OCI-LY7 (cell line): ENCODE results near the gene NVL. TPM values are rescaled to one million over a fixed set of nuclear protein-coding genes. Genes with fewer than 3 reads are reported as not detected.

Source experiments
- BruUV-seq: library from RNA; stranded (reverse); fragments of 400-500 nt; replicated peaks from 2 replicates; lab custom pipeline; 2021; lab: Mats Ljungman, UMichigan
- CTCF ChIA-PET: fragments of 300-600 bp; sonication (Branson Sonifier 250); formaldehyde crosslinking; loops from one replicate; lab custom pipeline; 2022; ENCODE audit warnings: antibody characterized with exemption; ENCODE audit not compliant: unreplicated experiment; lab: Charles Lee
- POLR2A ChIA-PET: fragments of 300-600 bp; sonication (Branson Sonifier 250); formaldehyde crosslinking; loops from one replicate; lab custom pipeline; 2022; ENCODE audit warnings: antibody characterized with exemption; lab: Charles Lee
- DNase-seq: peaks from one replicate; pipeline ENCODE4 v3.0.0-alpha.2; 2015; ENCODE audit warnings: low spot score
- H2AFZ ChIP-seq: fragments of 200-600 bp; sonication (generic), shearing (Covaris generic); 2 replicates; pipeline ENCODE4 v1.6.1; 2014; ENCODE audit warnings: mild to moderate bottlenecking, antibody characterized with exemption, low read length, moderate library complexity
- H3K27ac ChIP-seq: fragments of 200-600 bp; sonication (generic); 2 replicates; pipeline ENCODE4 v1.5.1; 2014; ENCODE audit warnings: mixed run types, low read depth, mild to moderate bottlenecking, moderate library complexity, low read length, inconsistent platforms; ENCODE audit not compliant: poor library complexity, severe bottlenecking
- H3K36me3 ChIP-seq: fragments of 200-600 bp; sonication (generic); 2 replicates; pipeline ENCODE4 v1.6.1; 2014; ENCODE audit warnings: mild to moderate bottlenecking, antibody characterized with exemption, low read length, moderate library complexity, mixed read lengths; ENCODE audit not compliant: insufficient read depth
- H3K4me1 ChIP-seq: fragments of 200-600 bp; sonication (generic); 2 replicates; pipeline ENCODE4 v1.5.1; 2014; ENCODE audit warnings: mild to moderate bottlenecking, low read length; ENCODE audit not compliant: insufficient read depth, poor library complexity, severe bottlenecking
- H3K4me2 ChIP-seq: fragments of 200-600 bp; sonication (generic); 2 replicates; pipeline ENCODE4 v1.6.1; 2014; ENCODE audit warnings: mild to moderate bottlenecking, low read length
- H3K4me3 ChIP-seq: fragments of 200-600 bp; sonication (generic); 2 replicates; pipeline ENCODE4 v1.5.1; 2014; ENCODE audit warnings: mild to moderate bottlenecking, low read depth, low read length; ENCODE audit not compliant: poor library complexity, severe bottlenecking
- H3K79me2 ChIP-seq: fragments of 200-600 bp; sonication (generic); 2 replicates; pipeline ENCODE4 v1.6.1; 2016; ENCODE audit warnings: low read depth, mild to moderate bottlenecking, low read length, moderate library complexity, mixed read lengths; ENCODE audit not compliant: insufficient read depth
- H3K9me2 ChIP-seq: fragments of 200-600 bp; sonication (generic); 2 replicates; pipeline ENCODE4 v1.6.1; 2016; ENCODE audit warnings: mild to moderate bottlenecking, low read length, mixed read lengths; ENCODE audit not compliant: insufficient read depth
- H3K9me3 ChIP-seq: fragments of 200-600 bp; sonication (generic); 2 replicates; pipeline ENCODE4 v1.6.1; 2014; ENCODE audit warnings: mild to moderate bottlenecking, mixed run types, low read length, mixed read lengths
- H4K20me1 ChIP-seq: fragments of 200-600 bp; sonication (generic); 2 replicates; pipeline ENCODE4 v1.6.1; 2014; ENCODE audit warnings: mild to moderate bottlenecking, antibody characterized with exemption, low read length, moderate library complexity, mixed read lengths; ENCODE audit not compliant: insufficient read depth
- EZH2phosphoT487 ChIP-seq: fragments of 200-600 bp; sonication (generic); IDR thresholded peaks from 2 replicates; pipeline ENCODE4 v1.6.1; 2018; ENCODE audit warnings: low read depth, borderline replicate concordance, mild to moderate bottlenecking, mixed run types, antibody characterized with exemption, low read length, moderate library complexity, mixed read lengths
- intact Hi-C: fragments of 100-400 bp; cut with micrococcal nuclease; formaldehyde crosslinking; loops from one replicate; pipeline ENCODE4 v1.10.0; 2022; ENCODE audit not compliant: unreplicated experiment
- total RNA-seq, 2 experiments: library from RNA; depleted of rRNA in 1 of 2; stranded (reverse); fragments of >200 nt in 1 of 2; shearing (Covaris generic) in 1 of 2; gene quantifications; 2 replicates each; pipeline ENCODE4 v1.2.3, GENCODE V29; 2014 to 2022
- TF ChIP-seq, protein P1 (sequence below): fragments of 200-600 bp; sonication (generic); conservative IDR thresholded peaks from 2 replicates; pipeline ENCODE4 v1.5.1; 2014; ENCODE audit warnings: mild to moderate bottlenecking, antibody characterized with exemption, low read length, moderate library complexity, mixed read lengths

NVL gene
- total RNA-seq, 2 experiments from 2014 or later, result 31.6 to 43.0 TPM

DNA sequence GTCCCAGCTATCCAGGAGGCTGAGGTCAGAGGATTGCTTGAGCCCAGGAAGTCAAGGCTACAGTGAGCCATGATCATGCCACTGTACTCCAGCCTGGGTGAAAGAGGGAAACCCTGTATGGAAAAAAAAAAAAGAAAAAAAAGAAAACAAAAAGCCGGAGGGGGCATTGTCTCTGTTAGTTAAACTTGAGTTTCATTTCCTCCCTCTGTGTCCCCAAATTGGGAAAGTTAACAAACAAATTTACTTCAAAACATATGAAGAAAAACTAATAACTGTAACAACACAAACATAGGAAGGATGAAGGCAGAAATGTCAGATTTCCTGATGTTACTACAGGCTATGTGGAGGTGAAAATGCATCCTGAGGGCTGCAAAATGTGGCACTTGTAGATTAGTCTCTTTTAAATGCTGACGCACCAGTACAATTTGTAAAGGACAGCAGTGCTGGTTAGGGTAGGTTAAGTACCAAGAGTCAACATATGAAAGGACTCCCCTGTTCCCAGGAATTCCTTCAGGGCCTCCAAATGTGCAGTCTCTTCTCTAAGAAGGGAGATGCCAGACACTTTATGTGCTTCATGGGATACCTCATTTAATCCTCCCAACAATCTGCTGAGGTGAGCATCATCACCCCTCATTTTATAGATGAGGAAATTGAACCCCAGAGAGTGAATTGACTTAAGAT lies 94.0 kb downstream of the NVL start:
- no peak overlapping the region for H3K4me3 ChIP-seq
- ChIA-PET POLR2A (interaction anchor here (0.6 to 2.4 kb wide), 6 partner anchors 9 to 57 kb away, joined by 3 to 9 read pairs (median 5); no protein-coding TSS in a partner anchor), CTCF (interaction anchor here (0.9 kb wide), 1 partner anchor 24 kb away, joined by 3 read pairs; no protein-coding TSS in a partner anchor)
- no peak for TF ChIP-seq EZH2phosphoT487
- TF ChIP-seq, protein P1, sequence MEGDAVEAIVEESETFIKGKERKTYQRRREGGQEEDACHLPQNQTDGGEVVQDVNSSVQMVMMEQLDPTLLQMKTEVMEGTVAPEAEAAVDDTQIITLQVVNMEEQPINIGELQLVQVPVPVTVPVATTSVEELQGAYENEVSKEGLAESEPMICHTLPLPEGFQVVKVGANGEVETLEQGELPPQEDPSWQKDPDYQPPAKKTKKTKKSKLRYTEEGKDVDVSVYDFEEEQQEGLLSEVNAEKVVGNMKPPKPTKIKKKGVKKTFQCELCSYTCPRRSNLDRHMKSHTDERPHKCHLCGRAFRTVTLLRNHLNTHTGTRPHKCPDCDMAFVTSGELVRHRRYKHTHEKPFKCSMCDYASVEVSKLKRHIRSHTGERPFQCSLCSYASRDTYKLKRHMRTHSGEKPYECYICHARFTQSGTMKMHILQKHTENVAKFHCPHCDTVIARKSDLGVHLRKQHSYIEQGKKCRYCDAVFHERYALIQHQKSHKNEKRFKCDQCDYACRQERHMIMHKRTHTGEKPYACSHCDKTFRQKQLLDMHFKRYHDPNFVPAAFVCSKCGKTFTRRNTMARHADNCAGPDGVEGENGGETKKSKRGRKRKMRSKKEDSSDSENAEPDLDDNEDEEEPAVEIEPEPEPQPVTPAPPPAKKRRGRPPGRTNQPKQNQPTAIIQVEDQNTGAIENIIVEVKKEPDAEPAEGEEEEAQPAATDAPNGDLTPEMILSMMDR, result no peak
- H3K9me3 ChIP-seq, result no peaks in the 10 kb centered on the region
- no peaks in the 10 kb centered on the region for H3K79me2 ChIP-seq
- H3K9me2 ChIP-seq, result no peaks in the 10 kb centered on the region
- H3K27ac ChIP-seq, result peak overlapping the region; percentile 55
- no peak overlapping the region for H2AFZ ChIP-seq
- intact Hi-C loops, result no loop called here
- peak; percentile 48 for DNase-seq
- peaks cover 51% of the 10 kb centered on the region for H3K36me3 ChIP-seq
- peak overlapping the region; percentile 45 for H3K4me2 ChIP-seq
- H3K4me1 ChIP-seq, result peaks cover 20% of the 10 kb centered on the region
- BruUV-seq, result no TSS peak
- no peaks in the 10 kb centered on the region for H4K20me1 ChIP-seq

DNA sequence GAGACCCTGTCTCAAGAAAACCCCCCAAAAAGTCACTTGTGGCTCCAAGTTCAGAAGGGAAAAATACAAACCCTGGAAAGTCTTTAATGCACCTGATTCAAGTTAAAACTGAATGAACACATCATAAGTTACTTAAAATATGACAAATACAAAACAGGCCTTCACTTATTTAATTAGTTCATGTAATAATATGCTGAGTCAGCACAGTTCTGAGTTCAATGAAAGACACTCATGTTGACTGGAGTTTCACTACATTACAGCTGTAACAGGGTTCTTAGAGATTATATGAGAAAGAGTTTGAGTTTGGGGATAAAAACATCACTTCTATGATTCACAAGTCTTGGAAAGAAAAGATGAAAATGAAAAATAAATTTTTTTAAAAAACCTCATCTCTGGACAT lies 96.0 kb downstream of the NVL start:
- ChIA-PET POLR2A (interaction anchor here (0.5 to 1.4 kb wide), 7 partner anchors 9 to 92 kb away, joined by 3 to 6 read pairs (median 3); partner anchors contain the start of gene DEGS1), CTCF (no interaction called here)
- no TSS peak for BruUV-seq
- intact Hi-C loops, result no loop called here
- H3K4me2 ChIP-seq, result no peak overlapping the region
- DNase-seq, result no peak
- peaks cover 57% of the 10 kb centered on the region for H3K36me3 ChIP-seq
- no peak overlapping the region for H2AFZ ChIP-seq
- no peak overlapping the region for H3K4me3 ChIP-seq
- no peaks in the 10 kb centered on the region for H3K9me2 ChIP-seq
- TF ChIP-seq, protein P1, result no peak
- TF ChIP-seq EZH2phosphoT487, result no peak
- no peaks in the 10 kb centered on the region for H3K79me2 ChIP-seq
- no peaks in the 10 kb centered on the region for H4K20me1 ChIP-seq
- H3K9me3 ChIP-seq, result no peaks in the 10 kb centered on the region
- H3K27ac ChIP-seq, result no peak overlapping the region
- H3K4me1 ChIP-seq, result peaks cover 20% of the 10 kb centered on the region
